Renal cortex interstitium (tissue), 11 donors: Measurements from ENCODE around the gene IDUA. TPM values are rescaled to one million over a fixed set of nuclear protein-coding genes. Genes with fewer than 3 reads are reported as not detected.
"Not testable (repeated sequence)": the region's sequence is repeated elsewhere in the genome, so short reads cannot be mapped to it uniquely, and the experiment has no call there.

Experiments used
- DNase-seq, 11 donors: peaks; one replicate each; pipeline ENCODE4 v3.0.0-alpha.2; 2013; ENCODE audit warnings: low read depth in 9 of 11, low spot score in 4 of 11; ENCODE audit errors: extremely low read depth in 1 of 11
- polyA plus RNA-seq, 3 donors: library from polyadenylated mRNA; unstranded; fragments of 120-200 nt; gene quantifications; one replicate each; pipeline ENCODE4 v1.2.1, GENCODE V29; 2013; ENCODE audit not compliant: insufficient read length in 3 of 3

Gene IDUA
- polyA plus RNA-seq, 3 donors: 11.5 to 19.0 (median 17.4) TPM

DNA sequence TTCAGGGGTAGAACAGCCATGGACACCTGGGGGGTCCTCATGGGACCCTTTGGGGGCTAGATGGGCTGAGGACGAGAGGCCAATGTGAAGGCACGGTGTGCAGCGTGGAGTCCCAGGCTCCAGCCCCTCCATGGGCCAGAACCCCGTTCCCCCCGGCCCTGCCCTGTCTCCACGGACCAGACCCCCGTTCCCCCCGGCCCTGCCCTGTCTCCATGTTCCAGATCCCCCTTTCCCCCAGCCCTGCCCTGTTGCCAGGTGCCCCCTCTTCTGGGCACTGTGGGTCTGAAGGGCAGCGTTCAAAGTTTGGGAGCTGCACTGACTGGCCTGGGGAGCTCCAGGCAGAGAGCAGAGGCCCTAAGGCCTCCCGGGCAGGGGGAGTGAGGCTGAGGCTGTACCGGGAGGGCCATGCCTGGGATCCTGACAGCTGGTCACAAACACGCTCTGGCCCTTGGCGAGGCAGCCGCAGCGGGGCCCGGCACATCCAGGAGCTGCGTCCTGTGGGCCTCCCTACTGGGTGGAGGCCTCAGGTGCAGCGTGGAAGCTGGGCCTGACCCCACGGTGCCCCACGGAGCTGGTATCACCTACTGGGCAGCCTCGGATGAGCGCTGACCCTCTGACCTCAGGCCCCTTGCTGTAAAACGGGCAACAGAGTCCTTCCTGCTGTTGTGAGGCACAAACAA is 22.4 kb upstream of the IDUA start:
- no peak for DNase-seq

DNA sequence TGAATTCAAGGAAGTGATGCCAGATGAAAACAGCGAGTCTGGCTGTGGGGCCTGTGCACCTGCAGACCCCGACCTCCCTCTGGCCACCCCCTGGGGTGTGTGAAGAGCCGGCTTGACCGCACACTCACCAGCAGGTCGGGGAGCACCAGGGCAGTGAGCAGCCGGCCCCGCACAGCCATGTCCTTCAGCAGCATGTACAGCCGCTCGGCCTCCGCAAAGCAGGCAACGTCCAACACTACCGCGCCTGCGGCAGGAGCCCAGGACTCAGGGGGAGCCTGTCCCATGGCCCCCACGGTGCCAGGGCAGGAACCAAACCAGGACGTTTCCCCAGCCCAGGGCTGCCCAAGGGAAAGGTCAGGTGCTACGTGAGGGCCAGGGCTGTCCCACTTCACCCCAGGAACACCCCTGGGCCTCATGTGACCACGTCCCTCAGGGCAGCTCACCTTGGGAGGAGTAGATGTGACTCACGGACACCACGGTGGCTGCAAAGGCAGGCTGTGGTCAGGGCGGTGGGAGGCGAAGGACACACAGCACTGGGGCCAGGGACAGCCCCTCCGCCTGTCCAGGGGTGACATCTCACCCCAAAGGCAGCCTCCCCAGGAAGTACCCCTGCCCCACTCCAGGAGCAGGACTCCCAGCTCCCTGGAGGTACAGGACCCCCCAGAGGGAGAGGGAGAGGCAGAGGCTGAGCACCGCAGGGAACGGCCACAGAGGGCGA is 21.6 kb upstream of the IDUA start:
- no peak for DNase-seq

DNA sequence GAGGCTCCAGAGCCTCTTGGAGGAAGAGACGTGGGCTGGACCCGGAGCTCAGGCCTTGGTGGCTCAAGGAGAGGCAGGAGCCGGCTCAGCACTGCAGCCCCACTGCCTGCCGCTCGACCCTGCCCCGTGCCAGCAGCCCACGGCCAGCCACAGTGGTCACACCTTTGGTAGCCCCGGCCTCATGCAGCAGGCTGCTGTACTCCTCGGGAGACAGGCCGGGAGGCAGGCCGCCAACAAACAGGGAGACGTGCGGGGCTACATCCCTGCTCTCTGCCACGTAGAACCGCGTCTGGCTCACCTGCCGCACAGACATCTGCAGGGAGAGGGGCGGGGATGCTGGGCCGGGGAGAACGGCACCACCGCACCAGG is 21.1 kb upstream of the IDUA start:
- DNase-seq: no peak

- DNase-seq: no peak
These were observed 20.4 kb upstream of the IDUA start for GRCh38 chr4:966266-967112.

DNA sequence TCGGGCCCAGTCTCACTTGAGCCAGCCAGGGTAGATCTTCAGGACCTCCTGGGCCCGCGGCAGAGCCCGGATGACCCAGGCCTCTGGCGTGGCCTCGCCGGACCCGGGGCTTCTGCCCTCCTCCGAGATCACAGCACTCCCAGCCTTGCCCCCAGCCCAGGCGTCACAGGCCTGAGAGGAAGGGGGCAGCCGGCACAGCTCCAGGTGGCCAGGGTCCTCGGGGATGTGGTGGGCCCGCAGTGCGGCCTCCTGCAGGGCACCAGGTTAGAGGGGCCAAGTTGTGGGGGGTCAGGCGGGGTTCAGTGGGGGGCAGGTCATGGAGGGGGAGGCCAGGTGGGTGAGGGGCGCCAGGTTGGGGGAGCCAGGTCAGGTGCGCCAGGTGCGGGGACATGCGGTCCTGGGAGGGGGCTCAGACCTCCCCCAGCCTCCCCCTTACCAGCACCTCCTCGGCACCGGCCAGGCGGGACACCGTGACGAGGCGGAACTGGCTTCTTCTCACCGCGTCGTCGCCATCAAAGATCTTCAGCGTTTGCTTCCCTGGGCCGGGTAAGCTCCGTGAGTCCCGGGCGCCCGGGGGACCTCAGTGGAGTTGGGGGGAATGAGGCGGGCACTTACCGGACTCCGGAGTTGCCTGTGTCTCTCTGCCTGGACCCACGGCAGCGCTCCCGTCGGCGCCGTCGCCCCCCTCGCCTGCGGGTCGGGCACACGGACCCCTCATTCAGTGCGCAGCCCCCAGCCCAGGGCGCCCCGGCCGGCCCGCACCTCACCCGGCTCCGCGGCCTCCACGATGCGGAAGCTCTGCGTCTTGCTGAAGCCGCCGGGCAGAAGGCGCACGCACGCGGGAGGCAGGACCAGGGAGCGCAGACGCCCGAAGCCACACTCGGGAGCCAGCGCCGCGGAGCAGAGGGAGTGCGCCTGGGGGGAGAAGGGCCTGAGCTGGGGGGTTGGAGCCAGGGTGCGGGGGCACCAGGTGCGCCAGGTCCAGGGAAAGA is 19.4 kb upstream of the IDUA start:
- no peak for DNase-seq

- DNase-seq: no peak
These were observed 18.6 kb upstream of the IDUA start for GRCh38 chr4:968221-968620.

GRCh38 chr4:968621-969394 is 18.0 kb upstream of the IDUA start:
- DNase-seq: no peak

DNA sequence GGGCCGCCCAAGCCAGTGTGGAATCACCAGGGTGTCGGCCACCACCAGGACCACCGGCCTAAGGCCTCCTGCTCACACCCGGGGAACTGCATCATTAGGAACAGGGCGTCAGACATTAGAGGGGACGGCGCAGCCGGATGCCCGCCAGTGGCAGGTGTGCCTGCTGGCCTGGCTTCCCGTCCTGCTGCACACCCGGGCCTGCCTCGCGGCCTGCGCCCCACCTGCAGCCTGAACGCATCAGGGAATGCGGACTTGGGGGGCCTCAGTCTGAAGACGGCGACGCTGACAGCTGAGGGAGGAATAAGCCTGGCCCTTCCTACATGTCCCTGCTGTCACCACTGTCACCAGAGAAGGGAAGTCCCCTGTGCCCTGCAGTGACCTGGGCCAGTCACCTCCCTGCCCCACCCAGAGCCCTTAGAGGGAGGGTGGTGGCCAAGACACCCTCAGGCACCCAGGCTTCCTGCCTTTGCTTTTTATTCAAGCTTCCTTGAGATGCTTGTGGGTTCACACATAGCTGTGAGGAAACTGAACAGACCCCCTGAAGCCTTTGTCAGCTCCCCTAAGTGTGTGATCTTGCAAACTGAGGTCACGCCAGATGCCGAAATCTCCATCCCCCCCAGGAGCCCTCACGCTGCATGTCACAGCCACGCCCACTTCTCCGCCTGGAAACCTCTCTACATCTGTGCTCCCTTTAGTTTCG is 16.6 kb upstream of the IDUA start:
- no peak for DNase-seq

GRCh38 chr4:970854-971520 is 15.9 kb upstream of the IDUA start:
- DNase-seq: no peak

DNA sequence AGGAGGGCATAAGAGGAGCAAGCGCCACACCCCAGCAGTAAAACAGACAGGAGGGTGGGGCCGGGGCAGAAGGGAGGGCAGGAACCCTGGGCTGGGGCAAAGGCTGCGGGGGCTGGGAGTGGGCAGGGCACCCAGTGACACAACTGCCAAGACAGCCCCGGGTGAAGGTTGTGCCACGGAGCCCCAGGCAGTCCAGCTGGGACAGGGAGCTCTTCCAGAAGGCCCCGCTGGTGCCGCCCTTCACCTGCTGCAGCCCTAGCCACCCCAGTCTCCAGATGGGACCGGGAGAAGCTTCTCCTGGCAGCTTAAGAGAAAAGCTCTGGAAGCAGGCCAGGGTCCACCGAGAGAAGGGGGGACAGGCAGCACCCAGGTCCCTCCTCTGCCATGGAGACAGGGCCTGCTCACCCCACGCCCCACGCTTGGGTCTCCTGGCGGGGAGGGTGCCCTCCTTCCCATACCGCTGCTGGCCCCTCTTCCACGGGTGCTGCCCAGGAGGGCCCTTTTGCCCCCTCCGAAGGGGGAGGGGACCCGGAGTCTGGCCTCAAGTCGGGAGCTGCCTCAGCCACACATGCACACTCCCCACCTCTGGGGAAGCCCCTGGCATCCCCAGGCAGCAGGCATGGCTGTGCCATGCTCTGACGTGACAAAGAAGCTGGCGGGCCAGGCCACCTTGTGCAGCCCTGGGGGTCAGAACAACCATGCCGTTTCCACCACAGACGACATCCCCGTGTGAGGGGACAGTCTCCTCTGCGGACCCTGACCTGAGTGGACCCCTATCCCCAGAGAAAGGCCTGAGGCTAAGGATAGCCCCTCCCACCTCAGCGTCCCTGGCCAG is 15.0 kb upstream of the IDUA start:
- DNase-seq: no peak

- no peak for DNase-seq
These were observed 14.0 kb upstream of the IDUA start for GRCh38 chr4:972651-973424.

- DNase-seq: peak in 6 of 11 donors; percentile 61 to 77 (median 74)
These were observed 13.1 kb upstream of the IDUA start, which contains the start of gene DGKQ for GRCh38 chr4:973431-974397. TSS of gene DGKQ (minus strand) at chr4:973569. CDS start at chr4:973482, 87 bp downstream.

DNA sequence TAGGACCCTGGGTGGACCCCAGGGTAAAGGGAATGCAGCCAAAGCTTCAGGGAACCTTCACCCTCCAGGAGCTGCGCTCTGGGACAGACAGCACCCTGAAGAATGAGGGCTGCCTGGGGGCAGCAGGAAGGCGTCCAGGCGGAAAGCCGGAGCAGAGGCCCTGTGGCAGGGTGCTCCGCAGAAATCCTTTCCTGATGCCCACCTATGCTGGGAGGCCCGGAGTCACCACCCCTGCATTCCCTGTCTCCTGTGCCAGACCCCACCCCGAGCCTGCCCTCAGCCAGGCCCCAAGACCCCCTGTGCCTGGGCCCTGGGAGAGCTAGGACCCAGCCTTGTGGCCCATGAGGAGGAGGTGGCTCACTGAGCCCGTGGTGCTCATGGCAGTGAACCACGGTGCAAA is 12.2 kb upstream of the IDUA start:
- no peak for DNase-seq

DNA sequence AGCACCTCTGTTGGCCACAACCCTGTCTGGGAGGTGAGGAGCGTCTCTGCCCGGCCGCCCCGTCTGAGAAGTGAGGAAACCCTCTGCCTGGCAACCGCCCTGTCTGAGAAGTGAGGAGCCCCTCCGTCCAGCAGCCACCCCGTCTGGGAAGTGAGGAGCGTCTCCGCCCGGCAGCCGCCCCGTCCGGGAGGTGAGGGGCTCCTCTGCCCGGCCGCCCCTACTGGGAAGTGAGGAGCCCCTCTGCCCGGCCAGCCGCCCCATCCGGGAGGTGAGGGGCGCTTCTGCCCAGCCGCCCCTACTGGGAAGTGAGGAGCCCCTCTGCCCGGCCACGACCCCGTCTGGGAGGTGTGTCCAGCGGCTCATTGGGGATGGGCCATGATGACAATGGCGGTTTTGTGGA is 10.8 kb upstream of the IDUA start:
- DNase-seq: not testable (repeated sequence)
